ENCODE data around the gene KLK15.

KLK15 gene

DNA sequence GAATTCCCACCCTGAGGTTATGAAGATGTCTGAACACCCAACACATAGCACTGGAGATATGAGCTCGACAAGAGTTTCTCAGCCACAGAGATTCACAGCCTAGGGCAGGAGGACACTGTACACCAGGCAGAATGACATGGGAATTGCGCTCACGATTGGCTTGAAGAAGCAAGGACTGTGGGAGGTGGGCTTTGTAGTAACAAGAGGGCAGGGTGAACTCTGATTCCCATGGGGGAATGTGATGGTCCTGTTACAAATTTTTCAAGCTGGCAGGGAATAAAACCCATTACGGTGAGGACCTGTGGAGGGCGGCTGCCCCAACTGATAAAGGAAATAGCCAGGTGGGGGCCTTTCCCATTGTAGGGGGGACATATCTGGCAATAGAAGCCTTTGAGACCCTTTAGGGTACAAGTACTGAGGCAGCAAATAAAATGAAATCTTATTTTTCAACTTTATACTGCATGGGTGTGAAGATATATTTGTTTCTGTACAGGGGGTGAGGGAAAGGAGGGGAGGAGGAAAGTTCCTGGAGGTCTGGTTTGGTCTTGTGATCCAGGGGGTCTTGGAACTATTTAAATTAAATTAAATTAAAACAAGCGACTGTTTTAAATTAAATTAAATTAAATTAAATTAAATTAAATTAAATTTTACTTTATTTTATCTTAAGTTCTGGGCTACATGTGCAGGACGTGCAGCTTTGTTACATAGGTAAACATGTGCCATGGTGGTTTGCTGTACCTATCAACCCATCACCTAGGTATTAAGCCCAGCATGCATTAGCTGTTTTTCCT, 28.3 kb upstream of the KLK15 start:
- Histone ChIP-seq H3K9me3 (ENCODE audit: low read length) (no peaks in the 10 kb centered on the region), H3K27me3 (ENCODE audit: control insufficient read depth in 1 of 2, insufficient read depth in 2 of 2, low read length in 2 of 2) (peaks cover 0 to 13% of the 10 kb centered on the region in 2 donors)

DNA sequence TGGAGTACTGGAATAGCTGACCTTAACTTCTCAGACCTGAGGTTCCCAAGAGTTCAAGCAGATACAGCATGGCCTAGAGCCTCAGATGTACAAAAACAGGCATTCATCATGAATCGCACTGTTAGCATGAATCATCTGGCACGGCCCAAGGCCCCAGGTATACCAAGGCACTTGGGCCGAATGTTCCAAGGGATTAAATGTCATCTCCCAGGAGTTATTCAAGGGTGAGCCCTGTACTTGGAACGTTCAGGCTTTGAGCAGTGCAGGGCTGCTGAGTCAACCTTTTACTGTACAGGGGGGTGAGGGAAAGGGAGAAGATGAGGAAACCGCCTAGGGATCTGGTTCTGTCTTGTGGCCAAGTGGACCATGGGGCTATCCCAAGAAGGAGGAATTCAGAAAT, 27.6 kb upstream of the KLK15 start:
- Histone ChIP-seq H3K9me3 (ENCODE audit: low read length) (no peaks in the 10 kb centered on the region), H3K4me1 (ENCODE audit: insufficient read depth, low read length) (no peaks in the 10 kb centered on the region), H3K27ac (ENCODE audit: low read depth, low read length) (no peak overlapping the region), H3K9ac (ENCODE audit: low read length) (no peak overlapping the region), H3K4me3 (ENCODE audit: low read depth in 1 of 2, low read length in 2 of 2) (no peak overlapping the region), H3K27me3 (ENCODE audit: control insufficient read depth in 1 of 2, insufficient read depth in 2 of 2, low read length in 2 of 2) (peaks cover 0 to 13% of the 10 kb centered on the region in 2 donors), H3K36me3 (ENCODE audit: insufficient read depth, low read length) (no peaks in the 10 kb centered on the region)

More for the DNA sequence above, 28.3 kb upstream of the KLK15 start:
- Histone ChIP-seq H3K9ac (ENCODE audit: low read length) (no peak overlapping the region), H3K4me1 (ENCODE audit: insufficient read depth, low read length) (no peaks in the 10 kb centered on the region), H3K4me3 (ENCODE audit: low read depth in 1 of 2, low read length in 2 of 2) (no peak overlapping the region), H3K27ac (ENCODE audit: low read depth, low read length) (no peak overlapping the region), H3K36me3 (ENCODE audit: insufficient read depth, low read length) (no peaks in the 10 kb centered on the region)

DNA sequence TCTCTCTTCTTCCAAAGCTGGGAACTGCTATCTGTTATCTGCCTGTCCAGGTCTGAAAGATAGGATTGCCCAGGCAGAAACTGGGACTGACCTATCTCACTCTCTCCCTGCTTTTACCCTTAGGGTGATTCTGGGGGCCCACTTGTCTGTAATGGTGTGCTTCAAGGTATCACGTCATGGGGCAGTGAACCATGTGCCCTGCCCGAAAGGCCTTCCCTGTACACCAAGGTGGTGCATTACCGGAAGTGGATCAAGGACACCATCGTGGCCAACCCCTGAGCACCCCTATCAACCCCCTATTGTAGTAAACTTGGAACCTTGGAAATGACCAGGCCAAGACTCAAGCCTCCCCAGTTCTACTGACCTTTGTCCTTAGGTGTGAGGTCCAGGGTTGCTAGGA, 26.5 kb upstream of the KLK15 start:
- no peaks in the 10 kb centered on the region for H3K4me1 ChIP-seq (ENCODE audit: insufficient read depth, low read length)
- no peak overlapping the region for H3K27ac ChIP-seq (ENCODE audit: low read depth, low read length)
- H3K9ac ChIP-seq (ENCODE audit: low read length), result no peak overlapping the region
- H3K4me3 ChIP-seq (ENCODE audit: low read depth in 1 of 2, low read length in 2 of 2), result no peak overlapping the region
- H3K36me3 ChIP-seq (ENCODE audit: insufficient read depth, low read length), result no peaks in the 10 kb centered on the region
- H3K27me3 ChIP-seq (ENCODE audit: control insufficient read depth in 1 of 2, insufficient read depth in 2 of 2, low read length in 2 of 2), result peaks cover 0 to 13% of the 10 kb centered on the region in 2 donors
- no peaks in the 10 kb centered on the region for H3K9me3 ChIP-seq (ENCODE audit: low read length)

DNA sequence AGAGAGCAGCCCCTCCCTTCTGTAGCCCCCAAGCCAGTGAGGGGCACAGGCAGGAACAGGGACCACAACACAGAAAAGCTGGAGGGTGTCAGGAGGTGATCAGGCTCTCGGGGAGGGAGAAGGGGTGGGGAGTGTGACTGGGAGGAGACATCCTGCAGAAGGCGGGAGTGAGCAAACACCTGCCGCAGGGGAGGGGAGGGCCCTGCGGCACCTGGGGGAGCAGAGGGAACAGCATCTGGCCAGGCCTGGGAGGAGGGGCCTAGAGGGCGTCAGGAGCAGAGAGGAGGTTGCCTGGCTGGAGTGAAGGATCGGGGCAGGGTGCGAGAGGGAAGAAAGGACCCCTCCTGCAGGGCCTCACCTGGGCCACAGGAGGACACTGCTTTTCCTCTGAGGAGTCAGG, 25.5 kb upstream of the KLK15 start:
- no peak overlapping the region for H3K4me3 ChIP-seq (ENCODE audit: low read depth in 1 of 2, low read length in 2 of 2)
- peaks cover 0 to 13% of the 10 kb centered on the region in 2 donors for H3K27me3 ChIP-seq (ENCODE audit: control insufficient read depth in 1 of 2, insufficient read depth in 2 of 2, low read length in 2 of 2)

DNA sequence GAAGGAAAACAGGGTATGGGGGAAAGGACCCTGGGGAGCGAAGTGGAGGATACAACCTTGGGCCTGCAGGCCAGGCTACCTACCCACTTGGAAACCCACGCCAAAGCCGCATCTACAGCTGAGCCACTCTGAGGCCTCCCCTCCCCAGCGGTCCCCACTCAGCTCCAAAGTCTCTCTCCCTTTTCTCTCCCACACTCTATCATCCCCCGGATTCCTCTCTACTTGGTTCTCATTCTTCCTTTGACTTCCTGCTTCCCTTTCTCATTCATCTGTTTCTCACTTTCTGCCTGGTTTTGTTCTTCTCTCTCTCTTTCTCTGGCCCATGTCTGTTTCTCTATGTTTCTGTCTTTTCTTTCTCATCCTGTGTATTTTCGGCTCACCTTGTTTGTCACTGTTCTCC, 24.0 kb upstream of the KLK15 start:
- Histone ChIP-seq H3K27ac (ENCODE audit: low read depth, low read length) (no peak overlapping the region), H3K4me1 (ENCODE audit: insufficient read depth, low read length) (no peaks in the 10 kb centered on the region), H3K4me3 (ENCODE audit: low read depth in 1 of 2, low read length in 2 of 2) (no peak overlapping the region), H3K9ac (ENCODE audit: low read length) (no peak overlapping the region), H3K9me3 (ENCODE audit: low read length) (no peaks in the 10 kb centered on the region), H3K36me3 (ENCODE audit: insufficient read depth, low read length) (no peaks in the 10 kb centered on the region), H3K27me3 (ENCODE audit: control insufficient read depth in 1 of 2, insufficient read depth in 2 of 2, low read length in 2 of 2) (peaks cover 0 to 13% of the 10 kb centered on the region in 2 donors)

More for the DNA sequence above, 25.5 kb upstream of the KLK15 start:
- H3K36me3 ChIP-seq (ENCODE audit: insufficient read depth, low read length), result no peaks in the 10 kb centered on the region
- H3K9ac ChIP-seq (ENCODE audit: low read length), result no peak overlapping the region
- no peaks in the 10 kb centered on the region for H3K9me3 ChIP-seq (ENCODE audit: low read length)
- no peaks in the 10 kb centered on the region for H3K4me1 ChIP-seq (ENCODE audit: insufficient read depth, low read length)
- H3K27ac ChIP-seq (ENCODE audit: low read depth, low read length), result no peak overlapping the region

DNA sequence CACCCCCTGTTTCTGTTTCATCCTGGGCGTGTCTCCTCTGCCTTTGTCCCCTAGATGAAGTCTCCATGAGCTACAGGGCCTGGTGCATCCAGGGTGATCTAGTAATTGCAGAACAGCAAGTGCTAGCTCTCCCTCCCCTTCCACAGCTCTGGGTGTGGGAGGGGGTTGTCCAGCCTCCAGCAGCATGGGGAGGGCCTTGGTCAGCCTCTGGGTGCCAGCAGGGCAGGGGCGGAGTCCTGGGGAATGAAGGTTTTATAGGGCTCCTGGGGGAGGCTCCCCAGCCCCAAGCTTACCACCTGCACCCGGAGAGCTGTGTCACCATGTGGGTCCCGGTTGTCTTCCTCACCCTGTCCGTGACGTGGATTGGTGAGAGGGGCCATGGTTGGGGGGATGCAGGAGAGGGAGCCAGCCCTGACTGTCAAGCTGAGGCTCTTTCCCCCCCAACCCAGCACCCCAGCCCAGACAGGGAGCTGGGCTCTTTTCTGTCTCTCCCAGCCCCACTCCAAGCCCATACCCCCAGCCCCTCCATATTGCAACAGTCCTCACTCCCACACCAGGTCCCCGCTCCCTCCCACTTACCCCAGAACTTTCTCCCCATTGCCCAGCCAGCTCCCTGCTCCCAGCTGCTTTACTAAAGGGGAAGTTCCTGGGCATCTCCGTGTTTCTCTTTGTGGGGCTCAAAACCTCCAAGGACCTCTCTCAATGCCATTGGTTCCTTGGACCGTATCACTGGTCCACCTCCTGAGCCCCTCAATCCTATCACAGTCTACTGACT, 21.4 kb upstream of the KLK15 start, which contains the start of gene KLK3:
KLK3 (plus strand) TSS at position 280 of the 775 bp plus-strand sequence; CDS start at position 321, 41 bp downstream.
- no peaks in the 10 kb centered on the region for H3K36me3 ChIP-seq (ENCODE audit: insufficient read depth, low read length)
- H3K9me3 ChIP-seq (ENCODE audit: low read length), result no peaks in the 10 kb centered on the region
- no peak within 1 kb of the TSS for H3K4me3 ChIP-seq (ENCODE audit: low read depth in 1 of 2, low read length in 2 of 2)
- peaks cover 7 to 18% of the 10 kb centered on the region in 2 donors for H3K27me3 ChIP-seq (ENCODE audit: control insufficient read depth in 1 of 2, insufficient read depth in 2 of 2, low read length in 2 of 2)
- H3K9ac ChIP-seq (ENCODE audit: low read length), result no peak within 1 kb of the TSS
- no peak within 1 kb of the TSS for H3K27ac ChIP-seq (ENCODE audit: low read depth, low read length)
- H3K4me1 ChIP-seq (ENCODE audit: insufficient read depth, low read length), result no peaks in the 10 kb centered on the region

DNA sequence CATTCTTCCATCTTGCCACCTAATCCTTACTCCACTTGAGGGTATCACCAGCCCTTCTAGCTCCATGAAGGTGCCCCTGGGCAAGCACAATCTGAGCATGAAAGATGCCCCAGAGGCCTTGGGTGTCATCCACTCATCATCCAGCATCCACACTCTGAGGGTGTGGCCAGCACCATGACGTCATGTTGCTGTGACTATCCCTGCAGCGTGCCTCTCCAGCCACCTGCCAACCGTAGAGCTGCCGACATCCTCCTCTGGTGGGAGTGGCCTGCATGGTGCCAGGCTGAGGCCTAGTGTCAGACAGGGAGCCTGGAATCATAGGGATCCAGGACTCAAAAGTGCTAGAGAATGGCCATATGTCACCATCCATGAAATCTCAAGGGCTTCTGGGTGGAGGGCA, 18.2 kb upstream of the KLK15 start:
- H3K27me3 ChIP-seq (ENCODE audit: control insufficient read depth in 1 of 2, insufficient read depth in 2 of 2, low read length in 2 of 2), result peaks cover 4 to 7% of the 10 kb centered on the region in 2 donors
- H3K27ac ChIP-seq (ENCODE audit: low read depth, low read length), result no peak overlapping the region
- no peaks in the 10 kb centered on the region for H3K9me3 ChIP-seq (ENCODE audit: low read length)
- no peaks in the 10 kb centered on the region for H3K36me3 ChIP-seq (ENCODE audit: insufficient read depth, low read length)
- no peaks in the 10 kb centered on the region for H3K4me1 ChIP-seq (ENCODE audit: insufficient read depth, low read length)
- no peak overlapping the region for H3K4me3 ChIP-seq (ENCODE audit: low read depth in 1 of 2, low read length in 2 of 2)
- no peak overlapping the region for H3K9ac ChIP-seq (ENCODE audit: low read length)

DNA sequence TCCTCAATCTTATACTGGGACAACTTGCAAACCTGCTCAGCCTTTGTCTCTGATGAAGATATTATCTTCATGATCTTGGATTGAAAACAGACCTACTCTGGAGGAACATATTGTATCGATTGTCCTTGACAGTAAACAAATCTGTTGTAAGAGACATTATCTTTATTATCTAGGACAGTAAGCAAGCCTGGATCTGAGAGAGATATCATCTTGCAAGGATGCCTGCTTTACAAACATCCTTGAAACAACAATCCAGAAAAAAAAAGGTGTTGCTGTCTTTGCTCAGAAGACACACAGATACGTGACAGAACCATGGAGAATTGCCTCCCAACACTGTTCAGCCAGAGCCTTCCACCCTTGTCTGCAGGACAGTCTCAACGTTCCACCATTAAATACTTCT, 17.4 kb upstream of the KLK15 start:
- no peaks in the 10 kb centered on the region for H3K4me1 ChIP-seq (ENCODE audit: insufficient read depth, low read length)
- no peak overlapping the region for H3K9ac ChIP-seq (ENCODE audit: low read length)
- no peaks in the 10 kb centered on the region for H3K9me3 ChIP-seq (ENCODE audit: low read length)
- H3K4me3 ChIP-seq (ENCODE audit: low read depth in 1 of 2, low read length in 2 of 2), result no peak overlapping the region
- no peaks in the 10 kb centered on the region for H3K36me3 ChIP-seq (ENCODE audit: insufficient read depth, low read length)
- H3K27ac ChIP-seq (ENCODE audit: low read depth, low read length), result no peak overlapping the region
- peaks cover 4 to 7% of the 10 kb centered on the region in 2 donors for H3K27me3 ChIP-seq (ENCODE audit: control insufficient read depth in 1 of 2, insufficient read depth in 2 of 2, low read length in 2 of 2)

DNA sequence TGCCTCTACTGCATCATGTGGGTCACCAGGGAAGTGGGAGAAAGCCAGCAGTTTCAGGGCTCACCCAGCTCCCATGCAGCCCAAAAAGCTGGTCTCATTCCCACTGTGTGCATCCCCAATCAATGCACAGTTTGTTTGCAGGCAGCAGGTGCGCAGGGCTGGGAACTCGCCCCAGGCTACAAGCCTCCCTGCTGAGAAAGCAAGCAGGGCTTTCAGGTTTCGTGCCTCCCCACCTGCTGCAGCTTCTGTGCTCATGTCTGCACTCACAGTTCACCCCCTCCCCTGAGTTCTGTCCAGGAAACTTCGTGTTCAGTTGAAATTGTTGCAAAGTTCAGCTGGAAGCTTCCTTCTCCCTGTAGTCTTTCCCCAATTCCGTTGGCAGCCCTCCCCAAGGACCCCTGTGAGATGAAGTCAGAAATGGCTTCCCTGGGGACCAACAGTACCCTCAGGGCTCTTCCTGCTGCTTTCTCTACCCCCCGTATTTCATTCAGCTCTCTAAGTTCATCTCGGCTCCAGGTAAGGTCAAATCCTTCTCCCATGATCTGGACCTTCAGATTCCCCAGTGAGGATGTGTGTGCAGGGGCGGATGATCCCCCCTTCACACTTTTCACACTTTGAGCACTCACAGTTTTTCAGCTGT, 11.0 kb upstream of the KLK15 start:
- no peaks in the 10 kb centered on the region for H3K36me3 ChIP-seq (ENCODE audit: insufficient read depth, low read length)
- no peaks in the 10 kb centered on the region for H3K27me3 ChIP-seq (ENCODE audit: control insufficient read depth in 1 of 2, insufficient read depth in 2 of 2, low read length in 2 of 2)
- no peak overlapping the region for H3K27ac ChIP-seq (ENCODE audit: low read depth, low read length)
- H3K4me3 ChIP-seq (ENCODE audit: low read depth in 1 of 2, low read length in 2 of 2), result no peak overlapping the region
- H3K4me1 ChIP-seq (ENCODE audit: insufficient read depth, low read length), result no peaks in the 10 kb centered on the region
- H3K9ac ChIP-seq (ENCODE audit: low read length), result no peak overlapping the region
- no peaks in the 10 kb centered on the region for H3K9me3 ChIP-seq (ENCODE audit: low read length)

DNA sequence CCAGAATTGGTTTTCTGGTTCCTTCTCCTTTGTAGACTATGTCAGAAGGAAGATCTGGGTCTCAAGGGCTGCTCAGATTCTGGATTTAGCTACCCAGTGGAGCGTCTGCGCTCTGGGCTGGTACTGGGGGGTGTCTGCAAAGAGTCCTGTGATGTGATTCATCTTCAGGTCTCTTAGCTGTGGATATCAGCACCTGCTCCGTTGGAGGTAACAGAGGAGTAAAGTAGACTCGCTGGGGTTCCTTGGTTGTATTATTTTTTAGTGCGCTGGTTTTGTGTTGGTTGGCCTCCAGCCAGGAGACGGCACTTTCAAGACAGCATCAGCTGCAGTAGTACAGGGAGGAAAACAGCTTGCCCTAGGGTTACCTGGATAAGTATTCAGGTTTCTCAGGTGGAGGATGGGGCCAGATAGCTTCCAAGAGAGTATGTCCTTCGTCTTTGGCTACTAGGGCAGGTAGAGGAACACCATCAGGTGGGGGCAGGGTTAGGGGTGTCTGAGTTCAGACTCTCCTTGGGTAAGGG, 10.4 kb upstream of the KLK15 start:
- H3K4me1 ChIP-seq (ENCODE audit: insufficient read depth, low read length), result no peaks in the 10 kb centered on the region
- H3K36me3 ChIP-seq (ENCODE audit: insufficient read depth, low read length), result no peaks in the 10 kb centered on the region
- no peak overlapping the region for H3K27ac ChIP-seq (ENCODE audit: low read depth, low read length)
- no peaks in the 10 kb centered on the region for H3K27me3 ChIP-seq (ENCODE audit: control insufficient read depth in 1 of 2, insufficient read depth in 2 of 2, low read length in 2 of 2)
- no peak overlapping the region for H3K9ac ChIP-seq (ENCODE audit: low read length)
- H3K4me3 ChIP-seq (ENCODE audit: low read depth in 1 of 2, low read length in 2 of 2), result no peak overlapping the region
- no peaks in the 10 kb centered on the region for H3K9me3 ChIP-seq (ENCODE audit: low read length)

DNA sequence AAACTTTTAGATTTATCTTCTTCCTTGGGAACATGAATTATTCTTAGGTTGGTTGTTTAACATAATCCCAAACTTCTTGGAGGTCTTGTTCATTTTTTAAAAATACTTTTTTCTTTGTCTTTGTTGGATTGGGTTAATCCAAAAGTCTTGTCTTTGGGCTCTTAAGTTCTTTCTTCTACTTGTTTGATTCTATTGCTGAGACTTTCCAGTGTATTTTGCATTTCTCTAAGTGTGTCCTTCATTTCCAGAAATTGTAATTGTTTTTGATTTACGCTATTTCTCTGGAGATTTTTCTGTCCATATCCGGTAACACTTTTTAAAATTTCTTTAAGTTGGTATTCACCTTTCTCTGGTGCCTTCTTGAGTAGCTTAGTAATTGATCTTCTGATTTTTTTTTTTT, 9.8 kb upstream of the KLK15 start:
- no peak overlapping the region for H3K4me3 ChIP-seq (ENCODE audit: low read depth in 1 of 2, low read length in 2 of 2)
- H3K9me3 ChIP-seq (ENCODE audit: low read length), result no peaks in the 10 kb centered on the region
- H3K9ac ChIP-seq (ENCODE audit: low read length), result no peak overlapping the region
- H3K36me3 ChIP-seq (ENCODE audit: insufficient read depth, low read length), result no peaks in the 10 kb centered on the region
- peaks cover 0 to 3% of the 10 kb centered on the region in 2 donors for H3K27me3 ChIP-seq (ENCODE audit: control insufficient read depth in 1 of 2, insufficient read depth in 2 of 2, low read length in 2 of 2)
- H3K27ac ChIP-seq (ENCODE audit: low read depth, low read length), result no peak overlapping the region
- no peaks in the 10 kb centered on the region for H3K4me1 ChIP-seq (ENCODE audit: insufficient read depth, low read length)

All from muscle layer of colon (tissue), 2 donors.